ENCODE results near the gene KCNK3. TPM values are rescaled to one million over a fixed set of nuclear protein-coding genes. Genes with fewer than 3 reads are reported as not detected.
"Not testable (repeated sequence)": the region's sequence is repeated elsewhere in the genome, so short reads cannot be mapped to it uniquely, and the experiment has no call there.

The KCNK3 gene
- total RNA-seq, 1 experiment from 2014 or later = 0.05 TPM

DNA sequence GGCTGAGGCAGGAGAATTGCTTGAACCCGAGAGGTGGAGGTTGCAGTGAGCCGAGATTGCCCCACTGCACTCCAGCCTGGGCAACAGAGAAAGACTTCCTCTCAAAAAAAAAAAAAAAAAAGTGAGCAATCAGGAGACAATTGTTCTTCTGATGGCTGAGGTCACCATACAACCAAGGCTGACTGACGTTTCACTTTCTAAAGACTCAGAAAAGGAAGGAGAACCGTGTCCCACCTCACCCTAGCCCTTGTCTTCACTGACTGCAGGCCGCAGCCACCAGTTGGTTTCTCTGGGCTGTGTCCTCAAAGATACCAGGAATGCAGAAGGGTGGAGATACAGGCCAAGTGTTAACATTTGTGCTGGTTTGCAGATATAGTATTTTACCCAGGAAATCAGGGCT, 63.8 kb downstream of the KCNK3 start:
- DNase-seq (ENCODE audit: low spot score) = no peak

DNA sequence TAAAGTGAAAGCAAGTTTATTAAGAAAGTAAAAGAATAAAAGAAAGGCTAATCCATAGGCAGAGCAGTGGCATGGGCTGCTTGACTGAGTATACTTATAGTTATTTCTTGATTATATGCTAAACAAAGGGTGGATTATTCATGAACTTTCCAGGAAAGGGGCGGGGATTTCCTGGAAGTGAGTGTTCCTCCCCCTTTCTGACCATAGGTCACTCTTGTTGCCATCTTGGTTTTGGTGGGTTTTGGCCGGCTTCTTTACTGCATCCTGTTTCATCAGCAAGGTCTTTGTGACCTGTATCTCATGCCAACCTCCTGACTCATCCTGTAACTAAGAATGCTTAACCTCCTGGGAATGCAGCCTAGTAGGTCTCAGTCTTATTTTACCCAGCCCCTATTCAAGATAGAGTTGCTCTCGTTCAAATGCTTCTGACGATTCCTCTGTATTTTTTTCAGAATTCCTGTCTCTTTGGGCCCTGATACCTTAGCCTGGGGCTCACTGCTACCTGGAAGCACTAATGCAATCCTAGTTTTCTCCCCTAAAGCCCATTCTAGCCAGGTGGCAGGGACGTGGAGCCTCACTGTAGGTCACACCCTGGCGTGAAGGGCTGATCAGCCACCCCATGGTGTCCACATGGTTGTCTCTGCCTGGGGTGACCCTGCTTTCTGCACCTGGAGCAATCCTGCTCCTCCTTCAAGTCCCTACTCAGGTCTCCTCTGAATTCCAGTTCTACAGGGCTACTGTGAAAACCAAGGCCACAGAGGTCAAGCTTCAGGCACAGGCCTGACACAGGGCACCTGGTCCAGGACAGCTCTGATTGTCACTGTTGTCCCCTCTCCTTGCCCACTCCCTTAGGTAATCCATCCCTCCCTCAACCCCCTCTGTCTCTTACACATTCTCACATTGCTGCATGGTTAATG, 65.6 kb downstream of the KCNK3 start:
- DNase-seq (ENCODE audit: low spot score) = peak; percentile 100

DNA sequence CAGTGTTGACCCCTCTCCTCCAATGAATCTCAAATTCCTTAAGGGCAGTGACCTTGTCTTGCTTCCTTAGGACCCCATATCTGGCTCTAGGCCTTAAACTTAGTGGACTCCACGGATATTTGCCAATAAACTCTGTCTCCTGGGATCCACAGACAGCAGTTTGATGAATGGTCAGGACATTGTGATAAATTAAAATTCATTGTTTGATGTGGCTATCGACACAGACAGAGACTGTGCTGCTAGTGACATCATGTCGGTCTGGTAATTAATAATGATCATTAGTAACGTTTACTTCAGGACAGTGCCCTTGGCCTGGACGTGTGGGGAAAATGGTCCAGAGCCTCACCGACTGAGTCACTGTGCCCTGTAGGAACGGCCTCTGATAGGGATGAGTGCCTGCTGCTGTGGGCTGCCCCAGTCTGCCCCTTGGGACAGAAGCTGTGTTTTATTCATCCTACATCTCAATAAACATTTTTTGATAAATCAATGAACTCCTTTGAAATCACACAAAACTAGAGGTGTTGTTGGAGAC, 66.3 kb downstream of the KCNK3 start:
- DNase-seq (ENCODE audit: low spot score) = peak; percentile 52

DNA sequence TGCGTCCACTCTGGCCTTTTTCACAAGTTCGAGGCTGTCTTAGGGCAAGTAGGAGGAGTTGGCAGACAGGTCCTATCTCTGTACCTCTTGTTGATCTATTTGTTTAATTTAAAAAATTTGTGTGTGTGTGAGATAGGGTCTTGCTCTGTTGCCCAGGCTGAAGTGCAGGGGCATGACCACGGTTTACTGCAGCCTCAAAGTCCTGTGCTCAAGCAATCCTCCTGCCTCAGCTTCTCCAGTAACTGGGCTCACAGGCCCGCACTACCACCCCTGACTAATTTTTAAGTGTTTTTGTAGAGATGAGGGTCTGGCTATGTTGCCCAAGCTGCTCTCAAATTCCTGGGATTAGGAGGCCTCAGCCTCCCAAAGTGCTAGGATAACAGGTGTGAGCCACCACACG, 67.3 kb downstream of the KCNK3 start:
- DNase-seq (ENCODE audit: low spot score) = no peak

DNA sequence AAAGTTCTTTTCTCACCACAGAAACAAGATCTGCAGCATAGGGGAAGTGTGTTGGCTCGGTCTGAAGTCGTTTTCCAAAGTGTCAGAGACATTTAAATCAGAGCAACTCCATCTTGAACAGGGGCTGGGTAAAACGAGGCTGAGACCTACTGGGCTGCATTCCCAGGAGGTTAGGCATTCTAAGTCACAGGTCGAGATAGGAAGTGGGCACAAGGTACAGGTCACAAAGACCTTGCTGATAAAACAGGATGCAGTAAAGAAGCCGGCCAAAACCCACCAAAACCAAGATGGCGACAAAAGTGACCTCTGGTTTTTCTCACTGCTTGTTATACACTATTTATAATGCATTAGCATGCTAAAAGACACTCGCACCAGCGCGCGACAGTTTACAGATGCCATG, 68.5 kb downstream of the KCNK3 start:
- DNase-seq (ENCODE audit: low spot score) = not testable (repeated sequence)

DNA sequence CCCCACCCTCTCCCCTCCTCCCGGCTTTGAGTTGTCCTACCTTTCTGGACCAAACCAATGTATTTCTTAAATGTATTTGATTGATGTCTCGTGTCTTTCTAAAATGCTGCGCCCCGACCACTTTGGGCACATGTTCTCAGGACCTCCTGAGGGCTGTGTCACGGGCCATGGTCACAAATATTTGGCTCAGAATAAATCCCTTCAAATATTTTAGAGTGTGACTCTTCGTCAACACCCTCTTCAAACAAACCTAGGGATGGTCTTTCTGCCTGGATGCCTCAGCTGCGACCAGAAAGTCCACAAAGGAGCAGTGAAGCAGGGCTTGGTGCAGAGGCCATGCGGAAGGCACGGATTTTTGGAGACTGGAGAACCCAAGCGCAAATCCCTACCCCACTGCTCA, 70.5 kb downstream of the KCNK3 start:
- no peak for DNase-seq (ENCODE audit: low spot score)

DNA sequence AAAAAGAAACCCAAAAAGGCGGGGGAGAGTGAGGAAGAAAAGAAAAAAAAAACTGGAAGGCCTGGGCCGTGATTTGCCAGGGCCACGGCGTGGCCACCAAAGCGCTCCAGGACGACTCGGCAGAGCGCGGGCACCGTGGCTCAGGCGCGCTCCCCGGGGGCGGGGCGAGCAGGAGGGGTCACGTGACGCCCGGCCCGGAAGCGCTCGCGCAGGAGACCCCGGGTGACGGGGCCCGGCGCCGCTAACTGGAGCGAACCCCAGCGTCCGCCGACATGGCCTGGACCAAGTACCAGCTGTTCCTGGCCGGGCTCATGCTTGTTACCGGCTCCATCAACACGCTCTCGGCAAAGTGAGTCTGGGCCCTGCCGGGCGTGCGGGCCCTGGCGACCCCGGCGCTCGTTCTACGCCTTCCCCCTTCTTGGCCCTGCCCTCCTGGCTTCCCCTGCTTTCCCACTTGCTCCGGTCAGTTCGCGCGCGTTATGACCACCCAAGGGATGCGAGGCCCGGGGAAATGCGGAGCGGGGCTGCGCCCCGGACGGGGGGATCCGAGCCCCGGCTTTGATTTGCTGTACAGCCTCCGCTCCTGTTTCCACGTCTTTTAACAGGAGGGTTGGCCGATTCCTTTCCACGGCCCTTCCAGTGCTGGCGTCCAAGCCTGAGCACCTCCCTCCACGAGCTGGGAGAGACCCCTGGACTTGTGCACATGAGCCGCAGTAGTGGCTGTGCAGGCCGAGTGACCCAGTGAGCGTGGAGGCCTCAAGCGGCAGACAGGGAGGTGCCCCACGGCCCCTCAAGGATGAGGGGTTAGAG, 71.8 kb downstream of the KCNK3 start, which contains the start of gene SLC35F6:
Gene SLC35F6 (plus strand): TSS at position 207 of the 810 bp plus-strand sequence. CDS start 66 bp downstream, at position 273.
- DNase-seq (ENCODE audit: low spot score) = peak; percentile 56

DNA sequence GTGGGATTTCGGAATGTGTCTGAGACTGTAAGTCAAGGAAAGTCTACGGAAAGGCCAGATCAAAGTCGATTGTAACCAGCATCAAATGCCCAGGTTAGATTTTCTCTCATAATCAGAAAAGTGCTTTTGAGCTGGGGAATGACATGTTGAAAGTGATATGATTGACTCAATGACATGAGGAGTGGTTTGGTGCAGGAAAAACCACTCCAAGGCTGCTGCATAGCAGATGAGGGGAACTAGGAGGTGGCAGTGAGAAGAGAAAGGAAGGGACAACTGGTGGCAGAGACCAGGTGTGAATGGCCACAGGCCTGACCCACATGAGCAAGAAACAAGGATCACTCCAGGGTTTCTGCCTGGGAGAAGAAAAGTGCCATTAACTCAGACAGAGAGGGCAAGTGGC, 72.4 kb downstream of the KCNK3 start:
- DNase-seq (ENCODE audit: low spot score) = no peak

DNA sequence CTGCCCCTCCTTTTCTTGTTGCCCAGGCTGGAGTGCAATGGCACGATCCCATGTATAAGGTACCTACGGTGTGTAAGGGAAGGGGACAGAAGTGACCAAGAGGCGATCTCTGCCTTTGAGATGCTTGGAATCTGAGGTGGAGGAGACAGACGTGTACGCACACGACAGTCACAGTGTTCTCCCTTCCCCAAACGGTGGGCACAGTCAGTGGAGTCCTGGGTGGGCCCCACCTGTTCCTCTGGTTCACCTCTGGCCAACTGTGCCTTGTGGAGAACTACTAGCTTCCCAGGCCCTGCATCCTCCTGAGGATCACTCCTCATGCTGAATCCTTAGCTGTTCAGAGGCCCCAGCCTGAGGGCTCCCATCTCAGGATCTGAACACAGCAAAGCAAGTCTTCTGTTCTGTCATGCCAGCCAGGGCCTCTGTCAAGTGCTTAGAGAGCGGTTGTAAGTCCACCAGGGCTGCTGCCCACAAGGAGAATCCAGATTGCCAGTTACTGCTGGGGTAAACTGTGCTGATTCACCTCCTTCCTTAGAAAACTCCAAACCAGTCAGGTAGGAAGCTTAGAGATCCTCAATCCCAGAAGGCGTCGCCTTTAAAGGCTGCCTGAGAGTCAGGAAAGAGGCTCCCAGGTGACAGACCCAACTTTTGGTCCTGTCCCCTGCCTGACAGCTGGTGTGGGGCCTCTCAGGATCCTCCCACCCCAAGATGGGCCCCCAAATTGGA, 73.1 kb downstream of the KCNK3 start:
- DNase-seq (ENCODE audit: low spot score) = no peak

DNA sequence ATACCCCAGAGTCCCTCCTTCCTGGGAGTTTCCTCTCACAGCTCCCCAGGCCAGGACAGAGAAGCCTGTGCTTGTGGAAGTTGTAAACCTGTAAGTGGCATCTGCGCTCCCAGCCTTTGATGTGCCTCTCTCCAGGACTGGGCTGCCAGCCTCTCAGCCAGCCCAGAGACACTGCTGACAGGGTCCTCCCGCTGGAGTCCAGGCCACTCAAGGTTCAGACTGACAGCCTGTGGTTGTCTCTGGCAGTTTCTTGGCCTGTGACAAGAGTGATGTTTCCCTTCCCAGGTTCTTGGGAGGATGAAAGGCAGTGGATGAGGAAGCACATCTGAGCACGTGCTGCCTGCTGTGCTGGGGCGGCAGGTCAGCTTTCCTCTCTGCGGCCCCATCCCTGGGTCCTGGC, 74.6 kb downstream of the KCNK3 start:
- no peak for DNase-seq (ENCODE audit: low spot score)

DNA sequence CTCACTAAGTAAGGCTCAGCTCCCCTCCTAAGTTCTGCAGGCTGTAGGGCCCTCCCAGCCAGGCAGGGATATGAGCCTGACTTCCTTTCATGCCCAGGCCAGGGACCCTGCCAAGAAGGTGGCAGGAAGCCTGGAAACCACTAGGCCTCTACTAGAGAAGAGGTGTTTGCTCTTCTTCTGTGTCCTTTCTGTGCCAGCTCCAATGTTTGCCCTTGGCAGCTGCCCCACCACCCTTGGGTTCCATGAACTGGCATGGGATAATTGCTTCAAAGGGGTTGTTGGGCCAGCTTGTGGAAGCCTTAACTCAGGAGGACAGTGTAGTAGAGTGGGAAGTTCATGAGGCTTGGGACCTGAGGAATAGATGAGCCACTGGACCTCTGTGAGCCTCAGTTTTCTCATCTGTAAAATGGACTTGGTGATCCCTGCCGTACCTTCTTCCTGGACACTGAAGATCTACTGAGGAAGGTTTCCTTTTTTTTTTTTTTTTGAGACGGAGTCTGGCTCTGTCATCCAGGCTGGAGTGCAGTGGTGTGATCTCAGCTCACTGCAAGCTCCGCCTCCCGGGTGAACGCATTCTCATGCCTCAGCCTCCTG, 75.5 kb downstream of the KCNK3 start:
- DNase-seq (ENCODE audit: low spot score) = no peak

DNA sequence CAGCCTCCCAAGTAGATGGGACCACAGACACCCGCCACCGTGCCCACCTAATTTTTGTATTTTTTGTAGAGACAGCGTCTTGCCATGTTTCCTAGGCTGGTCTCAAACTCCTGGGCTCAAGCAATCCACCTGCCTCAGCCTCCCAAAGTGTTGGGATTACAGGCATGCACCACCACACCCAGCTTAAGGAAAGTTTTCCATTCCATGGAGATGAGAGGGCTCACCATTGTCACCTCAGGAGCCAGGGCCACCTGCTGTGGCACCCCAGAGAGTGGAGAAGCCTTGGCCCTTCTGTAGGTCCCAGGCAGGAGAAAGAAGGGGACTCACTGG, 76.2 kb downstream of the KCNK3 start:
- no peak for DNase-seq (ENCODE audit: low spot score)

DNA sequence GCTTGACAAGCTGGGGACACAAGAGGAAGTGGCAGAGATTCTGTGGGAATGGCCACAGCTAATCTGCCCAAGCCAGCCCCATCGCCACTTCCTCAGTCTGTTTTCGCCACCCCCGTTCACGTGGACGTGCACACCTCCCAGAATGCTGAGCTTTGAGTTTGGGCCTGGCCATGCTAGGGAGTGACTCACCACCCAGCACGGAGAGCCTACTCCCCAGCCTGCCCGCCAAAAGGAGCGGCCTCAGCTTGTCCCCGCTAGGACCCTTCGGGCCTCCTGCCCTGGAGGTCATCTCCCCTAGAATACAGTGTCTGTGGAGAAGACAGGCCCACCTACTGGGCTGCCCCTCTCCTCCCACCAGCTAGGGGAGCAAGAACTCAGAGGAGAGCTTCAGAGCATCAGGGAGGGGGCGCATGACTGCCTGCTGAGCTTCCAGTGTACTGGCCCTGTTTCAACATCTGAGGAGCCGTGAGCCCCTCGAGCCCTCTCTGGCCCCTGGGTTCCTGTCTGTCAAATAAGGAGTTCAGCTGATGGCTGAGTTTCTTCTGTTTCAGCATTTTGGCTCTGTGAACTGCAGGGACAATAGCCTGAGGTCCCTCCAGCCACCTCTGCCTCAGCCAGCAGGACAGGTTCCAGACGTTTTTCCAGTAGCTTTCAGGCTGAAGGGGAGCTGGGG, 76.7 kb downstream of the KCNK3 start:
- peak; percentile 74 for DNase-seq (ENCODE audit: low spot score)

DNA sequence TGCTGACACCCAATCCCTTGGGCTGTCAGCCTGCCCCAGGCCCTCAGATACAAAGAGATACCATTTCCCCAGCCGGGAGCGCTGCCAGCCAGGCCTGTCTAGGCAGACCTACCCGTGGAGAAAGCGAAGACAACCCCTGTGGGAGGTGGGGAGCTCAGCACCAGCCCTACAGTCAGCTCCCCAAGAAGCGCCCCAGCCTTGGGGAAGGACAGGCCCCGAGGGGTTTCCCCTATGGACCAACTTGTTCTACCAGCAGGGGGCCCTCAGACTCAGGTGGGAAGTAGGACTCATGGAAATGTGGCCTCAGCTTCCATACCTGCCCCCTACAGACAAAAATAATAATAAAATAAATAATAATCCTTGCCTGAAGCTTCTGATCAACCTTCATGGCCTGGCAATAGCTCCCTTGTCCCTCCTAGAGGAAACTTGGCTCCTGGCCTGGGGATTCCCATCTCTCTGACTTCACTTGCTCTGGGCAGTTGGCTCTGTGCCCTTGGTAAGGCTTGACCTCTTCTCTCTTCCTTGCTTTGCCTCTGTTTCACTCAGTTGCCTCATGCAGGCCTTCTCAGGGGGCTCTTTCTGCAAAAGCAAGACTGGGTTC, 78.6 kb downstream of the KCNK3 start:
- DNase-seq (ENCODE audit: low spot score) = peak; percentile 81

DNA sequence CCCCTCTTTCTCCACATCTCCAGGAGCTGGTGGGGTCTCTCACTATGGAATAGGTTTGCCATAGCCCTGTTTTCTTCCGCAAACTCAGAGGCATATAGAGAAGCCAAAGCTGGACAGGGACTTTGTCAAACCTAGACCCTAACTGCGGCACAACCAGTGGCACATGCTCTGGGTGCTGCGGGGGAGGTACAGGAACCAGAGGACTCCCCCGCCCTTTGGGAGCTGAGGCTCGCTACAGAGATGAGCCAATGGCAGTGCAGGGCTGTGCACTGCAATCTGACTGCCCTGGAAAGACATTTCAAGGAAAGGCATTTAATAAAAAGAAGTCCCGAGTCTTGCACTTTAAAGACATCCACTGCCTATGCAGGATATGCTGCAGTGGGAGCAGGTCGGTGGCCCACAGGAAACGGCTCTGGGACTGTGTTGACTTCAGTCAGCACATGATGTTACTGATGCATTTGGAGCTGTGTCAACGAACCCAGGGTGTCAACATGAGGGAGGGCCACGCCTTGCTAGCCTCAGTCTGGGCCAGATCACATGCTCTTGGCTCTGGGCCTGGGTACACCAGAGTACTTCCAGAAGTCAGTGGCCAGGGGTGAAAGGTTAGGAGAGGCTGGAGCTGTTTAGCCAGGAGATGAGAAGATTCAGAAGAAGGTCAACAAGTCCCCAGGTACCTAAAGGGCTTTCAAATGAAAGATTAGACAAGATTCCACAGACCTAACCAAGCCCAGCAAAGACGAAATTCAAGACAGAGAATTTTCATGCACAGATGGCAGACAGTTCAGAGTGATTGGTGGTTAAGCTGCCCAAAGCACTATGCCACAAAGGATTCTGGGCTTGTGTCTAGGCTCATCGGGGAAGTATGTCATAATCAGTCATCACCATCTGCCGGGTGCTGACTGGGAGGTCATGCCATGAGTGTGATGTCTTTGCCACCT, 79.8 kb downstream of the KCNK3 start:
- DNase-seq (ENCODE audit: low spot score) = peak; percentile 59

DNA sequence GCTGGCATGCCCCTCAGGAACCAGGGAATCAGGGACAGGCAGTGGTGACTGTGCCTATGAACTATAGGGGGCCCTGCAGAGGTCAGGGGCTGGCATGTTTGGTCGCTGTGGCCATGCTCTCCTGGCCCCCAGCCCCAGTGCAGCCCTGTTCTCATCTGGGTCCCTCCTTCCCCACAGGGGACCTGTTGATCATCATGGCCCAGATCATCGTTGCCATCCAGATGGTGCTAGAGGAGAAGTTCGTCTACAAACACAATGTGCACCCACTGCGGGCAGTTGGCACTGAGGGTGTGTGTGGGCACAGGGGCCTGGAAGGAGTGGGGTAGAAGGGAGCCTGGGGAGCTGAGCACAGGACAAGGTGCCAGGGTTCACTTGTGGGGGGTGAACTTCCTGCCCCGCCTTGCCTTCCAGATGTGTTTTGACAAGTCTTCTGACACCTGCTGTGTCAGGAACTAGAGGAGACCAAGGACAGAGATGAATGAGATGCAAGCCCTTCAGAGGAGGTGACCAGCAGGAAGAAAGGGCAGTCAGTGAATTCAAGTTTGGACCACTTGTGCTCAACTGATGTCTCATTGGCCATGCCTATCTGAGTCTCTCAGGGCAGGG, 83.8 kb downstream of the KCNK3 start:
- DNase-seq (ENCODE audit: low spot score) = no peak

DNA sequence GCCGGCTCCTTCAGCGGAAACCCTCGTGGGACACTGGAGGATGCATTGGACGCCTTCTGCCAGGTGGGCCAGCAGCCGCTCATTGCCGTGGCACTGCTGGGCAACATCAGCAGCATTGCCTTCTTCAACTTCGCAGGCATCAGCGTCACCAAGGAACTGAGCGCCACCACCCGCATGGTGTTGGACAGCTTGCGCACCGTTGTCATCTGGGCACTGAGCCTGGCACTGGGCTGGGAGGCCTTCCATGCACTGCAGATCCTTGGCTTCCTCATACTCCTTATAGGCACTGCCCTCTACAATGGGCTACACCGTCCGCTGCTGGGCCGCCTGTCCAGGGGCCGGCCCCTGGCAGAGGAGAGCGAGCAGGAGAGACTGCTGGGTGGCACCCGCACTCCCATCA, 85.6 kb downstream of the KCNK3 start:
- no peak for DNase-seq (ENCODE audit: low spot score)

DNA sequence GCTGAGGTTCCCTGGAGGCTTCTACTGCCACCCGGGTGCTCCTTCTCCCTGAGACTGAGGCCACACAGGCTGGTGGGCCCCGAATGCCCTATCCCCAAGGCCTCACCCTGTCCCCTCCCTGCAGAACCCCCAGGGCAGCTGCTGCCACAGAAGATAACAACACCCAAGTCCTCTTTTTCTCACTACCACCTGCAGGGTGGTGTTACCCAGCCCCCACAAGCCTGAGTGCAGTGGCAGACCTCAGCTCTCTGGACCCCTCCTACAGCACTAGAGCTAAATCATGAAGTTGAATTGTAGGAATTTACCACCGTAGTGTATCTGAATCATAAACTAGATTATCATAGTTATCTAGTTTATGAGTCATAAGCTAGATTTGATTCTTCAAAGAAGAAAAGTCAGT, 86.0 kb downstream of the KCNK3 start:
- peak; percentile 41 for DNase-seq (ENCODE audit: low spot score)

DNA sequence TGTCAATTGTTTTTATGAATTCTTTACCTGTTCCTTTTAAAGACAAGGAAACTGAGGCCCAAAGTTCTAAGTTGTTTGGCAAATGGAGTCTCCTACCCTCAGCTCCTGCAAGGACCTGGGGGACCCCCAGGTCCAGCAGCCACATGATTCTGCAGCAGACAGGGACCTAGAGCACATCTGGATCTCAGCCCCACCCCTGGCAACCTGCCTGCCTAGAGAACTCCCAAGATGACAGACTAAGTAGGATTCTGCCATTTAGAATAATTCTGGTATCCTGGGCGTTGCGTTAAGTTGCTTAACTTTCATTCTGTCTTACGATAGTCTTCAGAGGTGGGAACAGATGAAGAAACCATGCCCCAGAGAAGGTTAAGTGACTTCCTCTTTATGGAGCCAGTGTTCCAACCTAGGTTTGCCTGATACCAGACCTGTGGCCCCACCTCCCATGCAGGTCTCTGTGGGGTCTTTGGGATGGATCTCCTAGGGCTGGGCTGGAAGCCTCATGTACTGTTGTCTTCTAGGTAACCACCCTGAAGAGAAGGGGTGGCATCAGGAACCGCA, 87.8 kb downstream of the KCNK3 start:
- DNase-seq (ENCODE audit: low spot score) = no peak

All from A172 (cell line).